ENCODE data around the gene BATF2. TPM values are rescaled to one million over a fixed set of nuclear protein-coding genes. Genes with fewer than 3 reads are reported as not detected.

The BATF2 gene
- total and polyA plus RNA-seq, 9 of the 15 experiments (the other 6 are each of a cell fraction or from before 2014, with no cell fraction given) = 1.7 to 8.9 (median 6.4) TPM

DNA sequence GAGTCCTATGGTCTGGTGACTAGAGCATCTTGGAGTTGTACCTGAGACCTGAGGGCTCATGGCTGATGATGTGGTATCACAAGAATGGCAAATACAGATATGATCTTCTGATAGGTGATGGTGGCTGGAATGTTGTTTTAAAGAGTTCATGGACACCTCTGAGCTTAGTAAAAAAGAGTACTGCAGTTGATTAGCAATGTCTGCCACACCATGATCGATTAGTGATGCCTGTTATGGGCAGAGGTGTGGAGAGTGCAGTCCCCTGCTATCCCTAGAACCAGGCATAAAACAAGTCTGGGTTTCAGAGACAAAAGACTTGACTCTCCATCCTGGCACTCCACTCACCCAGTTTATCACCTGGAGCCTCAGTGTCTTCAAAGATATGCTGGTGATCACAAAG, 1.4 kb upstream of the BATF2 start:
- Histone ChIP-seq H3K4me3 (no peak overlapping the region), H3K9me1 (ENCODE audit: control insufficient read depth, insufficient read depth, low read length) (no peaks in the 10 kb centered on the region), H3K79me2 (ENCODE audit: control insufficient read depth, insufficient read depth, low read length) (no peaks in the 10 kb centered on the region), H3K9me3 (replicated peaks; ENCODE audit: control insufficient read depth, insufficient read depth, low read depth, low read length) (no peaks in the 10 kb centered on the region), H3K27me3 (ENCODE audit: control insufficient read depth in 2 of 2, insufficient read depth in 2 of 2, low read length in 2 of 2) (no peaks in the 10 kb centered on the region), H3K27ac (ENCODE audit: extremely low read depth, low read depth, low read length) (peak overlapping the region; percentile 55), H2AFZ (ENCODE audit: low read depth, low read length) (peak overlapping the region; percentile 81), H3K4me2 (ENCODE audit: insufficient read depth, low read length) (peak overlapping the region; percentile 68), H3K9ac (ENCODE audit: insufficient read depth in 1 of 2, low read depth in 2 of 2, low read length in 2 of 2) (peak overlapping the region in 1 of 2 experiments; percentile 42; a peak in 1 of 4 replicates), H3K36me3 (ENCODE audit: control insufficient read depth, insufficient read depth, low read length) (no peaks in the 10 kb centered on the region), H3K4me1 (replicated peaks in 1 of 2; ENCODE audit: control insufficient read depth in 2 of 2, insufficient read depth in 2 of 2, low read length in 2 of 2) (peaks cover 23% of the 10 kb centered on the region in 2 experiments; a peak in 4 of 5 replicates), H4K20me1 (replicated peaks; ENCODE audit: control insufficient read depth, insufficient read depth, low read length) (no peaks in the 10 kb centered on the region)
- ATAC-seq = peak; percentile 49
- intact Hi-C loops (cut with micrococcal nuclease) = no loop called here
- in situ Hi-C loops (cut with MboI) = loop anchor here (5.0 kb wide), 1 partner anchor 151 kb away; no protein-coding TSS in a partner anchor
- ChIA-PET POLR2A (interaction anchor here (0.7 to 1.4 kb wide), 7 partner anchors 9 to 425 kb away, joined by 3 to 6 read pairs (median 3); partner anchors contain the start of genes ARL2 and NEAT1), CTCF (ENCODE audit: low intra/inter-chr PET ratio) (no interaction called here)
- BruUV-seq (replicated peaks) = no TSS peak
- FAIRE-seq = peak; percentile 88
- WGBS (ENCODE audit: insufficient coverage, low coverage, missing lambda C conversion rate) = 0% methylated on average over 1 of the region's 1 CpG
- peak; percentile 64 to 68 (median 65) for DNase-seq (ENCODE audit: extremely low read depth in 1 of 4, low spot score in 3 of 4)
- TF ChIP-seq RCOR1 (IDR thresholded peaks at IDR 0.05; ENCODE audit: borderline replicate concordance in 1 of 2, low read depth in 2 of 2, low read length in 2 of 2) (peak in 1 of 2 experiments; percentile 47; a peak in 1 of 4 replicates), EHMT2 (IDR thresholded peaks at IDR 0.05) (peak; percentile 36; the same call in 1 of the 2 replicates), ARID2 (IDR thresholded peaks at IDR 0.05) (no peak), CBFA2T3 (IDR thresholded peaks at IDR 0.05) (peak; percentile 14; the same call in 1 of the 2 replicates), ZEB2 (IDR thresholded peaks at IDR 0.05) (peak; percentile 67; the same call in 1 of the 2 replicates), NCOA4 (IDR thresholded peaks at IDR 0.05; ENCODE audit: partially characterized antibody) (peak; percentile 94), TOE1 (IDR thresholded peaks at IDR 0.05; ENCODE audit: borderline replicate concordance) (peak; percentile 59; the same call in 1 of the 2 replicates), TOE1 (CRISPR knock-in tag; IDR thresholded peaks at IDR 0.05; ENCODE audit: borderline replicate concordance, low read depth) (no peak), CREM (IDR thresholded peaks at IDR 0.05; ENCODE audit: low read depth) (0 out of 2 replicates have a peak, but pooled peaks have one; percentile 28), HCFC1 (IDR thresholded peaks at IDR 0.05; ENCODE audit: low read depth, low read length) (peak; percentile 49; the same call in 1 of the 2 replicates), ZBTB17 (CRISPR knock-in tag; IDR thresholded peaks at IDR 0.05) (peak; percentile 99)
- TF ChIP-seq, protein P1, sequence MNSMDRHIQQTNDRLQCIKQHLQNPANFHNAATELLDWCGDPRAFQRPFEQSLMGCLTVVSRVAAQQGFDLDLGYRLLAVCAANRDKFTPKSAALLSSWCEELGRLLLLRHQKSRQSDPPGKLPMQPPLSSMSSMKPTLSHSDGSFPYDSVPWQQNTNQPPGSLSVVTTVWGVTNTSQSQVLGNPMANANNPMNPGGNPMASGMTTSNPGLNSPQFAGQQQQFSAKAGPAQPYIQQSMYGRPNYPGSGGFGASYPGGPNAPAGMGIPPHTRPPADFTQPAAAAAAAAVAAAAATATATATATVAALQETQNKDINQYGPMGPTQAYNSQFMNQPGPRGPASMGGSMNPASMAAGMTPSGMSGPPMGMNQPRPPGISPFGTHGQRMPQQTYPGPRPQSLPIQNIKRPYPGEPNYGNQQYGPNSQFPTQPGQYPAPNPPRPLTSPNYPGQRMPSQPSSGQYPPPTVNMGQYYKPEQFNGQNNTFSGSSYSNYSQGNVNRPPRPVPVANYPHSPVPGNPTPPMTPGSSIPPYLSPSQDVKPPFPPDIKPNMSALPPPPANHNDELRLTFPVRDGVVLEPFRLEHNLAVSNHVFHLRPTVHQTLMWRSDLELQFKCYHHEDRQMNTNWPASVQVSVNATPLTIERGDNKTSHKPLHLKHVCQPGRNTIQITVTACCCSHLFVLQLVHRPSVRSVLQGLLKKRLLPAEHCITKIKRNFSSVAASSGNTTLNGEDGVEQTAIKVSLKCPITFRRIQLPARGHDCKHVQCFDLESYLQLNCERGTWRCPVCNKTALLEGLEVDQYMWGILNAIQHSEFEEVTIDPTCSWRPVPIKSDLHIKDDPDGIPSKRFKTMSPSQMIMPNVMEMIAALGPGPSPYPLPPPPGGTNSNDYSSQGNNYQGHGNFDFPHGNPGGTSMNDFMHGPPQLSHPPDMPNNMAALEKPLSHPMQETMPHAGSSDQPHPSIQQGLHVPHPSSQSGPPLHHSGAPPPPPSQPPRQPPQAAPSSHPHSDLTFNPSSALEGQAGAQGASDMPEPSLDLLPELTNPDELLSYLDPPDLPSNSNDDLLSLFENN (IDR thresholded peaks at IDR 0.05; ENCODE audit: low read depth in 2 of 2, low read length in 2 of 2) = peak in 1 of 2 experiments; percentile 95; a peak in 2 of 4 replicates
- TF ChIP-seq, protein P2, sequence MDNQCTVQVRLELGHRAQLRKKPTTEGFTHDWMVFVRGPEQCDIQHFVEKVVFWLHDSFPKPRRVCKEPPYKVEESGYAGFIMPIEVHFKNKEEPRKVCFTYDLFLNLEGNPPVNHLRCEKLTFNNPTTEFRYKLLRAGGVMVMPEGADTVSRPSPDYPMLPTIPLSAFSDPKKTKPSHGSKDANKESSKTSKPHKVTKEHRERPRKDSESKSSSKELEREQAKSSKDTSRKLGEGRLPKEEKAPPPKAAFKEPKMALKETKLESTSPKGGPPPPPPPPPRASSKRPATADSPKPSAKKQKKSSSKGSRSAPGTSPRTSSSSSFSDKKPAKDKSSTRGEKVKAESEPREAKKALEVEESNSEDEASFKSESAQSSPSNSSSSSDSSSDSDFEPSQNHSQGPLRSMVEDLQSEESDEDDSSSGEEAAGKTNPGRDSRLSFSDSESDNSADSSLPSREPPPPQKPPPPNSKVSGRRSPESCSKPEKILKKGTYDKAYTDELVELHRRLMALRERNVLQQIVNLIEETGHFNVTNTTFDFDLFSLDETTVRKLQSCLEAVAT (IDR thresholded peaks at IDR 0.05) = peak in 1 of 2 experiments; percentile 100; a peak in 2 of 4 replicates
- TF ChIP-seq, protein P3, sequence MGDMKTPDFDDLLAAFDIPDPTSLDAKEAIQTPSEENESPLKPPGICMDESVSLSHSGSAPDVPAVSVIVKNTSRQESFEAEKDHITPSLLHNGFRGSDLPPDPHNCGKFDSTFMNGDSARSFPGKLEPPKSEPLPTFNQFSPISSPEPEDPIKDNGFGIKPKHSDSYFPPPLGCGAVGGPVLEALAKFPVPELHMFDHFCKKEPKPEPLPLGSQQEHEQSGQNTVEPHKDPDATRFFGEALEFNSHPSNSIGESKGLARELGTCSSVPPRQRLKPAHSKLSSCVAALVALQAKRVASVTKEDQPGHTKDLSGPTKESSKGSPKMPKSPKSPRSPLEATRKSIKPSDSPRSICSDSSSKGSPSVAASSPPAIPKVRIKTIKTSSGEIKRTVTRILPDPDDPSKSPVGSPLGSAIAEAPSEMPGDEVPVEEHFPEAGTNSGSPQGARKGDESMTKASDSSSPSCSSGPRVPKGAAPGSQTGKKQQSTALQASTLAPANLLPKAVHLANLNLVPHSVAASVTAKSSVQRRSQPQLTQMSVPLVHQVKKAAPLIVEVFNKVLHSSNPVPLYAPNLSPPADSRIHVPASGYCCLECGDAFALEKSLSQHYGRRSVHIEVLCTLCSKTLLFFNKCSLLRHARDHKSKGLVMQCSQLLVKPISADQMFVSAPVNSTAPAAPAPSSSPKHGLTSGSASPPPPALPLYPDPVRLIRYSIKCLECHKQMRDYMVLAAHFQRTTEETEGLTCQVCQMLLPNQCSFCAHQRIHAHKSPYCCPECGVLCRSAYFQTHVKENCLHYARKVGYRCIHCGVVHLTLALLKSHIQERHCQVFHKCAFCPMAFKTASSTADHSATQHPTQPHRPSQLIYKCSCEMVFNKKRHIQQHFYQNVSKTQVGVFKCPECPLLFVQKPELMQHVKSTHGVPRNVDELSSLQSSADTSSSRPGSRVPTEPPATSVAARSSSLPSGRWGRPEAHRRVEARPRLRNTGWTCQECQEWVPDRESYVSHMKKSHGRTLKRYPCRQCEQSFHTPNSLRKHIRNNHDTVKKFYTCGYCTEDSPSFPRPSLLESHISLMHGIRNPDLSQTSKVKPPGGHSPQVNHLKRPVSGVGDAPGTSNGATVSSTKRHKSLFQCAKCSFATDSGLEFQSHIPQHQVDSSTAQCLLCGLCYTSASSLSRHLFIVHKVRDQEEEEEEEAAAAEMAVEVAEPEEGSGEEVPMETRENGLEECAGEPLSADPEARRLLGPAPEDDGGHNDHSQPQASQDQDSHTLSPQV (IDR thresholded peaks at IDR 0.05) = peak; percentile 55; the same call in 1 of the 2 replicates
